HEK293 (cell line): ENCODE results near the gene COL9A1.

Experiments
- ZNF221 ChIP-seq: fragments of 450-650 bp; formaldehyde crosslinking; IDR thresholded peaks from 2 replicates; pipeline ENCODE4 v1.5.1; 2017; ENCODE audit warnings: missing biosample characterization, missing genetic modification characterization, borderline replicate concordance
- ZNF311 ChIP-seq: fragments of 450-650 bp; formaldehyde crosslinking; IDR thresholded peaks from 2 replicates; pipeline ENCODE4 v1.5.1; 2017; ENCODE audit warnings: missing biosample characterization, missing genetic modification characterization, borderline replicate concordance
- TF ChIP-seq, protein P1 (sequence below): fragments of 450-650 bp; formaldehyde crosslinking; IDR thresholded peaks from 2 replicates; pipeline ENCODE4 v1.5.1; 2016; ENCODE audit warnings: missing biosample characterization, missing genetic modification characterization

DNA sequence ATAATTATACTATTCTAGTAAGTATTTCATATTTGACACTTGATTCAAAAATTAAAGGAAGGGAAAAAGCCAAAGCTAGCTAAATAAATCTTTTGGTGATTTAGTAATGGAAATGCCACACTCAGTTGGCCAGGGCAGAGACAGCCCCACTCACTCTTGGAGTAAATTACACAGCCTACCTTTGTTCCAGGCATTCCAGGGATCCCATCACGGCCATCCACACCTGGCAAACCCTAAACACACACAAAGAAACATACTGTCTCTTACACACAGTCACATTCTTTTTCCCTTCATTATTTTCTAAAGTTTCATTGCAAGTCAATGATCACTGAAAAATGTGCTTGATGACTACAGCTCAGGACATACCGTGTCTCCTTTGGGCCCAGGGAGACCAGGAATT lies 48.1 kb downstream of the COL9A1 start:
- TF ChIP-seq, protein P1, sequence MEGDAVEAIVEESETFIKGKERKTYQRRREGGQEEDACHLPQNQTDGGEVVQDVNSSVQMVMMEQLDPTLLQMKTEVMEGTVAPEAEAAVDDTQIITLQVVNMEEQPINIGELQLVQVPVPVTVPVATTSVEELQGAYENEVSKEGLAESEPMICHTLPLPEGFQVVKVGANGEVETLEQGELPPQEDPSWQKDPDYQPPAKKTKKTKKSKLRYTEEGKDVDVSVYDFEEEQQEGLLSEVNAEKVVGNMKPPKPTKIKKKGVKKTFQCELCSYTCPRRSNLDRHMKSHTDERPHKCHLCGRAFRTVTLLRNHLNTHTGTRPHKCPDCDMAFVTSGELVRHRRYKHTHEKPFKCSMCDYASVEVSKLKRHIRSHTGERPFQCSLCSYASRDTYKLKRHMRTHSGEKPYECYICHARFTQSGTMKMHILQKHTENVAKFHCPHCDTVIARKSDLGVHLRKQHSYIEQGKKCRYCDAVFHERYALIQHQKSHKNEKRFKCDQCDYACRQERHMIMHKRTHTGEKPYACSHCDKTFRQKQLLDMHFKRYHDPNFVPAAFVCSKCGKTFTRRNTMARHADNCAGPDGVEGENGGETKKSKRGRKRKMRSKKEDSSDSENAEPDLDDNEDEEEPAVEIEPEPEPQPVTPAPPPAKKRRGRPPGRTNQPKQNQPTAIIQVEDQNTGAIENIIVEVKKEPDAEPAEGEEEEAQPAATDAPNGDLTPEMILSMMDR (tag by site-specific recombination), result no peak
- TF ChIP-seq ZNF221 (tag by site-specific recombination) (no peak), ZNF311 (tag by site-specific recombination) (no peak)
